Stimulated activated CD8-positive, alpha-beta memory T cell treated with anti-CD3 and anti-CD28 coated beads, Interleukin-12 subunit alpha, Interleukin-12 subunit beta, amount 100 ng/mL, for 1 hour (primary cell): ENCODE results near the gene DYRK4.
"Not testable (repeated sequence)": the region's sequence is repeated elsewhere in the genome, so short reads cannot be mapped to it uniquely, and the experiment has no call there.

ENCODE experiments used
- DNase-seq: peaks from one replicate; pipeline ENCODE4 v3.0.0-alpha.2; 2020; ENCODE audit warnings: low read depth

Gene DYRK4

DNA sequence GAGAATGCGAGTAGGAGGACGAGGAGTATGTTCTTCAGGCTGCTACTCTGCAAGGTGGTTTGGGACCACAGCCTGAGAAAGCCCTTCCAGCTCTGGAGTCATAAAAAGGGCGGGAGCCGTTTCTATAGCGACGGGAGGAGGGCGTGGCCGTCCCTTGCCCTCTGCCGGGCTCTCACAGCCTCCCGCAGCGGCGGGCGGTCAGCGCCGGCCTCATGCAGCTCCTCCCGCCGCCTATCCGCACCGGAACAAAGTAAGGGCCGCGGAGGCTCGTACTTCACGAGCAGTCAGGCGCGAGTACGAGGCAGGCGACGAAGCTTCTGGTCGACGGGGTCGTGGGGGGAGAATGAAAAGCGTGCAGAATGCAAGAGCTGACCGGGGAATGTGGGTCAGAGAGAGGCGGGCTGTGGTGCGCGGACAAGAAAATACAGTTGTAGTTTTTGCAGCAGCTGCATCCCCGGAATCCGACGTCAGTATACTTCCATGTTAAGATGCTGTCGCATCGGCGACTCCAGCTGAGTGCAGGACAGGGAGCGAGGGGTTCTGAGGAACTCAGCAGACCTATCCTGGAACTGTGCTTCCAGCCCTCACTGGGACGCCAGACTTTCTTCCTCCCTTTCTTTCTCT, at the start of gene DYRK4:
TSS of gene DYRK4 (plus strand) at position 175 of the 624 bp plus-strand sequence. CDS start at position 213, 38 bp downstream.
- DNase-seq = no peak

DNA sequence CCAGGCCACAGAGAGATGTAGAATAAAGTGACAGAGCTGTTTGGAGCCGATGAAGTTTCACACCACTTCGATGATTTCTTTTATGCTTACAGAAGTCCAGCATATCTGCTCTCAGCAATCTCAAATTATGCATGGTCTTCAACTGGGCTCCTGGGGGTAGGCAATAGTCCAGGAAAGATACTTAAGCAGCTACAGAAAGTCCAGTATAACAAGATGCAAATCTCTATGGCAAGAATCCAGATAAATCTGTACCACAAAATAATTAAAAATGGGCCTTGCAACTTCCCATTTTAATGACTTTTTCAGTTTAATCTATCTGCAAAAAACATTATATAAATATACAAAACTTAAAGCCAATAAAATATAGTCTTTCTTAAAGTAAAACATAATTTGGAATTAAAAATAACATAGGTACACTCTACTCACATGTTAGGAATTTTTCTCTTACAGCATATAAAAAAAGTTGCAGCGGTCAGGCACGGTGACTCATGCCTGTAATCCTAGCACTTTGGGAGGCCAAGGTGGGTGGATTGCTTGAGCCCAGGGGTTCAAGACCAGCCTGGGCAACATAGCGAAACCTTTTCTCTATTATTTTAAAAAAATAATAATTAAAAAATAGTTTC, 43.8 kb upstream of the DYRK4 start:
- DNase-seq = no peak

GRCh38 chr12:4523443-4523842, 38.6 kb upstream of the DYRK4 start:
- not testable (repeated sequence) for DNase-seq

DNA sequence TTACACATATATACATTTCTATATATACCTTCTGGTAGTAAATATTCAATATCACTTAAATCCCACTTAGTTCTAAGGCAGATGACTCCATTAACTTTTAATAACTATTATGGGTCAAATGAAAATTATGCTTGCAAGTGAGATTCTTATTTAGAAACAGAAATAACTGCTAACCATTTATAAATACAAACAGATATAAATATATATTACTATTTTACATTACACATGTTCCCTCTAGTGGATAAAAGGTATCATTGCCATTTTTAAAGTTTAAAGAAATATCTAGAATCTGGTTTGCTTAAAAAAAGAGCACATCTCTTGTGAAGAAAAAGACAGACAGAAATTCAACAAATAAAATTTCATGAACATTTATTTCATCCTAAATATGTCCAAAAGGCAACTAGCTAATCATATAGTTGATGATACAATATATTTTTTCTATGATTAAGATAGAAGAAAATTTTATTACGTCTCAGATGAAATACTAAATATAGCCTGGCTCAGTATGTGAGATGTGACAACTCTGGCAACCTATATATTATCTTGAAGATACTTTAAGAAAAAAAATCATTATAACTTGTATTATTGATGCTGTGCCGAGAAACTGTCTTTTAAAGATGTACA, 35.0 kb upstream of the DYRK4 start:
- DNase-seq = no peak

- DNase-seq = no peak
Observed at GRCh38 chr12:4530160-4530559, 31.8 kb upstream of the DYRK4 start.

- no peak for DNase-seq
Observed at GRCh38 chr12:4530982-4531586, 30.9 kb upstream of the DYRK4 start.

- DNase-seq = no peak
Observed at GRCh38 chr12:4535092-4535491, 26.9 kb upstream of the DYRK4 start.

DNA sequence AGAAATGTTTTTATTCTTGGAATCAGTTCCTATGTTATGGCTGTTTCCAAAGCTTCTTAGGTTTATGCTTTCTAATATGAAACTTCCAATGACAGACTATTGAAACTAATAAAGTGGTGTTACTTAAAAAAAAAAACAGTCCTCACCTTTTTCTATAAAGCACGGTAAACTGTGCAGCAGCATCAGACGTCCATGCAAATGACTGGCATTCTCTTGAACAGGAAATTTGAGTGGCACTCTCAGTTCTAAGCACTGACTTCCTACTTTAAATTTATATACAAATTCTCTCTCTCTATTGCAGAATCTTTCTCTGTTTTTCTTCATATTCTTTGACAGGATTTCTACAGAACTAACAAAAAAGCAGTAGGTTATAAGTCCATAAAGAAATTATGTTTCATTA, 26.1 kb upstream of the DYRK4 start:
- no peak for DNase-seq

- peak; percentile 93 for DNase-seq
Observed at GRCh38 chr12:4538207-4539160, 23.5 kb upstream of the DYRK4 start, which contains the start of gene RAD51AP1. Gene RAD51AP1, plus strand, starts transcription at chr12:4538890. Its CDS starts 50 bp downstream, at chr12:4538940.

DNA sequence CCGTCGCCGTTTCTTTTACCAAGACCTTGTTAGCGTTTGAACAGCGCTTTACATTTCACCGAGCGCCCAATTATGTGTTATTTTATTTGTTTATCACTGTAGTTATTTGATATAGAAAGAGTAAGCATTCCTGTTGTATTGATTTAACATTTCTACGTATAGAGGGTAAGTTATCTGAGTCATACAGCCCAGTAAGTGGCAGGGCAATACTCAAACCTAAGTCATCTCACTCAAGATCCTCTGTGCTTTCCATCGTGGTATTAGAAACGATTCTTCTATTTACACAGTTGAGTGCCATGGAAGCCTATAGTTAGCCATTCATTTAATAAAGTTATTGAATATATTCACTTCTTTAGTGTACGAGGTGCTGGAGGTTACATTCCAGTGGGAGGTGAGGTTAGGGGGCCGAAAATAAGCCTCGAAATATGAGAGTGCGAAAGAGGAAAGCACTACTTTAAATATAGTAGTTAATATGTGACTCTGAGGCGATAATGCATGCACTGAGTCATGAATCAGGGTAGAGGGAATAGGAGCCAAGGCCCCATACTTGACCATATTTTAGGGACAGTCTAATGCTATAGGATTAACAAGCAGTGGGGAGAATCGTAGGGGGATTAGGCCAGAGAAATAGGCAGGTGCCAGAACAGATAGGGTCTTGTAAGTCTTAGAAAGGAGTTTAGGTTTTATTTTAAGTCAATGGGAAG, 22.7 kb upstream of the DYRK4 start:
- no peak for DNase-seq

GRCh38 chr12:4540170-4540569, 21.8 kb upstream of the DYRK4 start:
- DNase-seq = no peak

DNA sequence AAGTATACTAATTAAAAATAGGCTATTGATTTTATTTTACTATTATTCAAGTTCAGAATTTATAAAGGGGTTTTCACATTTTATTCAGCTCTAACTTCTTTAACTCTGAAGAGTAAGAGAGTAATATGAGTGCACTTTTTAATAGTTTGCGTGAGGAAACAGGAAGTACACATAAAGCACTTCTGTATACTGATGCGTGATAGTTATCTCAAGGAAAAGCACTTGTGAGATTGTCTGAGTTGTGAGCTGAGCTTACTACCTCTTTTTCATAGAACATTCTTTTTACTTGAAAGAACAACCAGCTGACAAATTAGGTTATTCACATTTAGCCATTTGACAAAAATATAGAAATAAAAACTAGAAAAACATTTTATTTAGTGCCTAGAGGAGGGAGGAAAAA, 21.4 kb upstream of the DYRK4 start:
- no peak for DNase-seq

DNA sequence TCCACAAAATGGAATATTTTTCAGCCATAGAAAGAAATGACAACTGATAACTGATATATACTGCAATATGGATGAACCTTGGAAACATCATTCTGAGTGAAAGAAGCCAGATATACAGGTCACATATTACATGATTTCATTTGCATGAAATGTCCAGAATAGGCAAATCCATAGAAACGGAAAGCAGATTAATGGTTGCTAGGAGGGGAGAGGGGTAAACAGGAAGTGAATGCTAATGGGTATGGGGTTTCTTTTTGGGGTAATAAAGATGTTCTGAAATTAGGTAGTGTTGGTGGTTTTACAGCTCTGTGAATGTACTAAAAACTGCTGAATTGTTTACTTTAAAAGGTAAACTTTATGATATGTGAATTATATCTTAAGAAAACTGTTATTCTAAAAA, 16.8 kb upstream of the DYRK4 start:
- no peak for DNase-seq

GRCh38 chr12:4552191-4552590, 9.8 kb upstream of the DYRK4 start:
- no peak for DNase-seq

GRCh38 chr12:4553943-4554342, 8.1 kb upstream of the DYRK4 start:
- DNase-seq = no peak

DNA sequence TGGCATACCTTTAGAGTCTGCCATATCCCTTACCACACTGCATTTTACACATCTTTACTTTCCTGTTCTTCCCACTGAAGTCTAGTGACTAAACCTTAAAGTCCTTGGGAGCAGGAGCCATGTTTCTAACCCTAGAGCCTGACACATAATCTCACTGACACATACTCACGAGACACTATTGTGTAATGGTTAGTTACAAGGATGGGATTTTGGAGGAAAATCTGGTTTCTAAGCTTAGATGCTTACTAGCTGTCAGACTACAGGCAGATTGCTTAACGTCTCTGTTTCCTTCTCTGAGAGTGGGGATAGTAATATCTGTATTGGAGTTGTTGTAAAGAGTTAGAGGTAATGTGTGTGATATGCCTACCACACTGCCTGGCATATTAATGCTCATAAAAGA, 6.2 kb upstream of the DYRK4 start:
- no peak for DNase-seq

DNA sequence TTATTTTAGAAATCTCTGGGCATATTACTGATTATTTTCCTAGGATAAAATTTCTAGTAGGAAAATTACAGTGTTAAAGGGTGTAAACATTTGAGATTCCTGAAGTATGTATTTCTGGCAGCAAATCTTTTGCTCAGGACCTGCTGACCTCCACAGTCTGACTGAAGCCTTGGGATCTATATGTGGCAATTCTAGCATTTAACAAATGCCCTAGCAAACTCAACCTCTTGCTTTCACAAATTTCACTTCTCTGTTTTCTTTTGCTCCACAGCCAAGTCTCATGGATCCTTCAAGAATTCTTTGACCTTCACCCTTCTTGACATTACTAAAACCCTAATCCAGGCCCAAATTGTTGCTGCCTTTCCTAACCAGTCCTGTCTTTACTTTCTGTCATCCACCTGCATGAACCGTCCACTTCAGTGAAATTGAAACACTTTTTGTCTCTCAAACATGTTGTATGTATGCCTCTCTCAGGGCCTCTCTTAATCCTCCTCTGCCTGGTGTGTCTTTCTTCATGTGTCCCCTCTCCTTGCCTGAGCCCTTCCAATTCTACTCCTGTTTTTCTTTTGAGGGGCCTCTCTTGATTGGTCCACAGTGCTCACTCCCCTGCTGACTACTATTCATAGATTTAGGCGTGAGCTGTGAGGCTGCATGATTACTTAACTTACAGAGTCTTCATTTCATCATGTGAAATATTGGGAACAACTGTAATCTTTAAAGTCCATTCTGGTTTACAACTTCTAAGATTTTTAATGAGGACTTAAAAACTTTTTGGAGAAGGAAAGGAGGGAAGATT, 5.1 kb upstream of the DYRK4 start:
- DNase-seq = no peak

DNA sequence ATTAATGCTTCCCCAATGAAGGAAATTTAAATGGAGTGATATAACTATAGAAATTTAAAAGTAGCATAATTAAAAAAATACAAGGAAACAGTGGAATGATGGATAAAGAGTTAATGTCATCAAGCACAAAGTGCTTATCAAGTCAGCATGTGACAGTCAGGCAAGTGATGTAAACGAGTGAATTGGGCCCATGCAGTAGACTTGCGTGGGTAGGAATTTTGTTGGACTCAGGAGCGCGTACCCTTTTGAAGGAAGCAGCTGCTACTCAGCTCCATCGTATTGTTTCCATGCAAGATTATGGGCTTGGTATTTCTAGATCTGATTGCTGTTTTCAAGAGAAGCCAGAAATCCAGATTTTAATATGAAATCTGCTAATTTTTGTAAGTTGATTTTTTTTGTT, 4.4 kb upstream of the DYRK4 start:
- no peak for DNase-seq

DNA sequence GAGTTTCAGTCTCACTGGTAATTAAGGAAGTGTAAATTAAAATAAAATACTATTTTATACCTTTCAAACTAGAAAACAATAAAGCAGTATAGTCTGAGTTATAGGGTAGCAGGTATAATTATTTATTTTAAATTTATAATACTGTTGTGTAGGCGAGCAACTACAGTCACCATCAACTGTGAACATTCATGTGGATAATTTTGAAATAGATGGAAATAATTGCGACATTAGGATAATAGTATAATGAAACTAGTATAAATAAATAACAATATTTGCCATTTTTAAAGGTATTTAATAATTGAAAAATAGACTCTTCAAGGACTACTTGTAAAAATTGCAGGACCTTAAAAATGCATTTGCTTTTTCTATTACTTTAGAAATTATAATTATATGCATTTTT, 3.8 kb upstream of the DYRK4 start:
- DNase-seq = no peak

DNA sequence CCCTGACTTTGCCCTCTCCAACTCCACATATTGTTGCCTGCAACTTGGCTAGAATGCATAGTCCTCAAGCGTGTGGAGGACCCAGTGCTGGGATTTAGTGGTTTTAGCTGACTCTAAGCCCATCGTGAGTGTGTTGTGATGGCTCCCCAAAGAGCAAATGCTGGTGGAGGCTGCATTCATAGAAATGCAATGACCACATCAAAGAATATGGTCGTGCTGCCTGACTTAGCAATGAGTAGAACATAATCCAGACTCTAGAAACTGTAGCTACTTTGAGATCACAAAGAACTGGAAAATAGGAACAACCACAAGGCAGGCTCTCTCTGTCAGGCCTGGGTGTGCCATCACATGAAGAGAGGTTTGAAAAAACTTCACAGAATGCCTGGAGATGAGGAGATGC, 1.3 kb downstream of the DYRK4 start:
- no peak for DNase-seq

- DNase-seq = no peak
Observed at GRCh38 chr12:4564818-4565217, 2.8 kb downstream of the DYRK4 start.
